Right lobe of liver (tissue), 4 donors: ENCODE measurements around the gene OPHN1.

Source experiments
- CTCF ChIP-seq, 4 donors: fragments of 200-600 bp in 3 of 4; fragments of 450-650 bp in 1 of 4; IDR thresholded peaks; one replicate each; pipeline versions ENCODE4 v1.5.1 to v1.8.0; 2016 to 2022; ENCODE audit warnings: antibody characterized with exemption in 4 of 4, mild to moderate bottlenecking in 2 of 4
- POLR2A ChIP-seq: fragments of 450-650 bp; IDR thresholded peaks from one replicate; pipeline ENCODE4 v1.6.1; 2017; ENCODE audit warnings: antibody characterized with exemption, mild to moderate bottlenecking
- donor health status: DM: no; HTN: no; CAD: no.
- donor health status: DM: no; HTN: no; CAD: no.
- donor health status: DM: no; HTN: yes; CAD: no.

GRCh38 chrX:68059469-68059868 lies 373.8 kb downstream of the OPHN1 start:
- TF ChIP-seq CTCF (IDR thresholded peaks at IDR 0.05) (no peak), POLR2A (no peak)
